WTC11 (cell line): ENCODE results near the gene YAF2. TPM values are rescaled to one million over a fixed set of nuclear protein-coding genes. Genes with fewer than 3 reads are reported as not detected.

Experiments
- ATAC-seq: fragments of 200-7000 bp; cut with Tn5 transposase; 2 replicates; pipeline ENCODE4 v1.10.0; 2021; ENCODE audit warnings: mild to moderate bottlenecking, moderate library complexity
- CTCF ChIA-PET: fragments of 300-600 bp; sonication (Branson Sonifier 250); formaldehyde crosslinking; loops from one replicate; lab custom pipeline; 2021; ENCODE audit warnings: antibody characterized with exemption; lab: Charles Lee
- POLR2A ChIA-PET: fragments of 350-600 bp; sonication (Branson Sonifier 250); formaldehyde crosslinking; loops from one replicate; lab custom pipeline; 2021; ENCODE audit warnings: antibody characterized with exemption; lab: Charles Lee
- DNase-seq: peaks from one replicate; pipeline ENCODE4 v3.0.0; 2021; ENCODE audit warnings: low spot score
- H3K27ac Mint-ChIP-seq: 2 replicates; pipeline ENCODE4 v1.8.0; 2021; ENCODE audit warnings: mixed read lengths
- H3K27me3 Mint-ChIP-seq: 2 replicates; pipeline ENCODE4 v1.8.0; 2021; ENCODE audit warnings: low read depth, mild to moderate bottlenecking, moderate library complexity, mixed read lengths
- H3K36me3 Mint-ChIP-seq: 2 replicates; pipeline ENCODE4 v1.8.0; 2021; ENCODE audit warnings: mixed read lengths
- H3K4me1 Mint-ChIP-seq: 2 replicates; pipeline ENCODE4 v1.8.0; 2022; ENCODE audit warnings: mixed read lengths
- H3K4me3 Mint-ChIP-seq: 2 replicates; pipeline ENCODE4 v1.8.0; 2021; ENCODE audit warnings: mild to moderate bottlenecking, moderate library complexity, mixed read lengths
- H3K9me3 Mint-ChIP-seq: 2 replicates; pipeline ENCODE4 v1.8.0; 2021; ENCODE audit warnings: mixed read lengths
- ARID4B ChIP-seq: sonication (generic); formaldehyde crosslinking; IDR thresholded peaks from 2 replicates; pipeline ENCODE4 v1.8.0; 2023; ENCODE audit warnings: missing genetic modification reagents, mild to moderate bottlenecking, borderline replicate concordance
- CREB1 ChIP-seq: sonication (generic); formaldehyde crosslinking; IDR thresholded peaks from 2 replicates; pipeline ENCODE4 v1.8.0; 2023; ENCODE audit warnings: mild to moderate bottlenecking, missing genetic modification reagents
- GABPB1 ChIP-seq: sonication (generic); formaldehyde crosslinking; IDR thresholded peaks from 2 replicates; pipeline ENCODE4 v1.8.1; 2023; ENCODE audit warnings: mild to moderate bottlenecking, missing genetic modification reagents
- GRHL2 ChIP-seq: fragments of 250-450 bp; sonication (Bioruptor Pico); IDR thresholded peaks from 2 replicates; pipeline ENCODE4 v1.8.0; 2022; ENCODE audit warnings: mild to moderate bottlenecking, moderate library complexity; ENCODE audit not compliant: insufficient replicate concordance, severe bottlenecking
- PREB ChIP-seq: sonication (generic); formaldehyde crosslinking; IDR thresholded peaks from 2 replicates; pipeline ENCODE4 v1.8.1; 2022; ENCODE audit warnings: mild to moderate bottlenecking, missing genetic modification reagents, moderate library complexity, borderline replicate concordance
- TP53 ChIP-seq: sonication (generic); formaldehyde crosslinking; IDR thresholded peaks from 2 replicates; pipeline ENCODE4 v1.8.1; 2023; ENCODE audit warnings: mild to moderate bottlenecking, missing genetic modification reagents
- ZNF281 ChIP-seq: sonication (generic); formaldehyde crosslinking; IDR thresholded peaks from 2 replicates; pipeline ENCODE4 v1.8.0; 2023; ENCODE audit warnings: mild to moderate bottlenecking, missing genetic modification reagents
- ZNF317 ChIP-seq: sonication (generic); formaldehyde crosslinking; IDR thresholded peaks from 2 replicates; pipeline ENCODE4 v1.8.1; 2023; ENCODE audit warnings: low read depth, mild to moderate bottlenecking, moderate library complexity, missing genetic modification reagents, borderline replicate concordance
- ZNF416 ChIP-seq: fragments of 250-450 bp; sonication (Bioruptor Pico); IDR thresholded peaks from 2 replicates; pipeline ENCODE4 v1.9.0; 2021; ENCODE audit warnings: mild to moderate bottlenecking, inconsistent platforms
- total RNA-seq: library from RNA; stranded (reverse); gene quantifications from 3 replicates; pipeline ENCODE4 v1.2.3, GENCODE V29; 2021
- TF ChIP-seq, protein P1 (sequence below): sonication (generic); formaldehyde crosslinking; IDR thresholded peaks from 2 replicates; pipeline ENCODE4 v1.8.1; 2022; ENCODE audit warnings: missing genetic modification reagents, borderline replicate concordance
- TF ChIP-seq, protein P2 (sequence below): sonication (generic); formaldehyde crosslinking; IDR thresholded peaks from 2 replicates; pipeline ENCODE4 v1.8.1; 2023; ENCODE audit warnings: mild to moderate bottlenecking, missing genetic modification reagents, moderate library complexity
- TF ChIP-seq, protein P3 (sequence below): sonication (generic); formaldehyde crosslinking; IDR thresholded peaks from 2 replicates; pipeline ENCODE4 v1.8.1; 2023; ENCODE audit warnings: mild to moderate bottlenecking, moderate library complexity, missing genetic modification reagents

The YAF2 gene
- total RNA-seq, 1 experiment from 2014 or later = 3.3 TPM

GRCh38 chr12:42145552-42146215 lies 92.4 kb downstream of the YAF2 start (continued):
- no peak for TF ChIP-seq ZNF281

- ATAC-seq (peak; percentile 7), DNase-seq (no peak)
- Mint-ChIP-seq H3K36me3 (no peaks in the 10 kb centered on the region), H3K4me3 (peak overlapping the region; percentile 65), H3K4me1 (peaks cover 31% of the 10 kb centered on the region), H3K9me3 (no peaks in the 10 kb centered on the region), H3K27me3 (peaks cover 10% of the 10 kb centered on the region), H3K27ac (peak overlapping the region; percentile 67)
- ChIA-PET CTCF (interaction anchor here (1.0 to 1.7 kb wide), 5 partner anchors 10 to 227 kb away, joined by 3 to 8 read pairs (median 4); no protein-coding TSS in a partner anchor), POLR2A (interaction anchor here (0.7 to 1.1 kb wide), 2 partner anchors 52 to 1664 kb away, joined by 3 to 6 read pairs; no protein-coding TSS in a partner anchor)
- TF ChIP-seq GABPB1 (CRISPR knock-in tag) (peak; percentile 0; the same call in 1 of the 2 replicates), ZNF317 (CRISPR knock-in tag) (no peak)
Measured at GRCh38 chr12:42145197-42145549, 92.9 kb downstream of the YAF2 start.

- Mint-ChIP-seq H3K9me3 (no peaks in the 10 kb centered on the region; the same call in 1 of the 2 replicates), H3K4me3 (peak within 1 kb of the TSS; percentile 91), H3K36me3 (no peaks in the 10 kb centered on the region), H3K27ac (peak within 1 kb of the TSS; percentile 73), H3K4me1 (peaks cover 31% of the 10 kb centered on the region), H3K27me3 (peaks cover 10% of the 10 kb centered on the region)
- ChIA-PET POLR2A (interaction anchor here (0.7 to 1.1 kb wide), 2 partner anchors 53 to 1664 kb away, joined by 3 to 6 read pairs; no protein-coding TSS in a partner anchor), CTCF (interaction anchor here (1.0 to 1.7 kb wide), 5 partner anchors 10 to 228 kb away, joined by 3 to 8 read pairs (median 4); no protein-coding TSS in a partner anchor)
- ATAC-seq = peak; percentile 91
- peak; percentile 88 for DNase-seq
- no peak for TF ChIP-seq GRHL2 (CRISPR knock-in tag)
- TF ChIP-seq TP53 (CRISPR knock-in tag) = peak; percentile 57; the same call in 1 of the 2 replicates
- TF ChIP-seq, protein P1, sequence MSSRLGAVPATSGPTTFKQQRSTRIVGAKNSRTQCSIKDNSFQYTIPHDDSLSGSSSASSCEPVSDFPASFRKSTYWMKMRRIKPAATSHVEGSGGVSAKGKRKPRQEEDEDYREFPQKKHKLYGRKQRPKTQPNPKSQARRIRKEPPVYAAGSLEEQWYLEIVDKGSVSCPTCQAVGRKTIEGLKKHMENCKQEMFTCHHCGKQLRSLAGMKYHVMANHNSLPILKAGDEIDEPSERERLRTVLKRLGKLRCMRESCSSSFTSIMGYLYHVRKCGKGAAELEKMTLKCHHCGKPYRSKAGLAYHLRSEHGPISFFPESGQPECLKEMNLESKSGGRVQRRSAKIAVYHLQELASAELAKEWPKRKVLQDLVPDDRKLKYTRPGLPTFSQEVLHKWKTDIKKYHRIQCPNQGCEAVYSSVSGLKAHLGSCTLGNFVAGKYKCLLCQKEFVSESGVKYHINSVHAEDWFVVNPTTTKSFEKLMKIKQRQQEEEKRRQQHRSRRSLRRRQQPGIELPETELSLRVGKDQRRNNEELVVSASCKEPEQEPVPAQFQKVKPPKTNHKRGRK (CRISPR knock-in tag) = no peak
- no peak; the same call in 1 of the 2 replicates for TF ChIP-seq ZNF281
- TF ChIP-seq CREB1 = no peak
- peak; percentile 92 for TF ChIP-seq ARID4B
- TF ChIP-seq ZNF416 = no peak
- TF ChIP-seq PREB = no peak
- TF ChIP-seq, protein P2, sequence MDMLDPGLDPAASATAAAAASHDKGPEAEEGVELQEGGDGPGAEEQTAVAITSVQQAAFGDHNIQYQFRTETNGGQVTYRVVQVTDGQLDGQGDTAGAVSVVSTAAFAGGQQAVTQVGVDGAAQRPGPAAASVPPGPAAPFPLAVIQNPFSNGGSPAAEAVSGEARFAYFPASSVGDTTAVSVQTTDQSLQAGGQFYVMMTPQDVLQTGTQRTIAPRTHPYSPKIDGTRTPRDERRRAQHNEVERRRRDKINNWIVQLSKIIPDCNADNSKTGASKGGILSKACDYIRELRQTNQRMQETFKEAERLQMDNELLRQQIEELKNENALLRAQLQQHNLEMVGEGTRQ (CRISPR knock-in tag) = no peak
- TF ChIP-seq, protein P3, sequence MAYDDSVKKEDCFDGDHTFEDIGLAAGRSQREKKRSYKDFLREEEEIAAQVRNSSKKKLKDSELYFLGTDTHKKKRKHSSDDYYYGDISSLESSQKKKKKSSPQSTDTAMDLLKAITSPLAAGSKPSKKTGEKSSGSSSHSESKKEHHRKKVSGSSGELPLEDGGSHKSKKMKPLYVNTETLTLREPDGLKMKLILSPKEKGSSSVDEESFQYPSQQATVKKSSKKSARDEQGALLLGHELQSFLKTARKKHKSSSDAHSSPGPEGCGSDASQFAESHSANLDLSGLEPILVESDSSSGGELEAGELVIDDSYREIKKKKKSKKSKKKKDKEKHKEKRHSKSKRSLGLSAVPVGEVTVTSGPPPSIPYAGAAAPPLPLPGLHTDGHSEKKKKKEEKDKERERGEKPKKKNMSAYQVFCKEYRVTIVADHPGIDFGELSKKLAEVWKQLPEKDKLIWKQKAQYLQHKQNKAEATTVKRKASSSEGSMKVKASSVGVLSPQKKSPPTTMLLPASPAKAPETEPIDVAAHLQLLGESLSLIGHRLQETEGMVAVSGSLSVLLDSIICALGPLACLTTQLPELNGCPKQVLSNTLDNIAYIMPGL = peak; percentile 93
Measured at GRCh38 chr12:42144408-42145196, 93.4 kb downstream of the YAF2 start, which contains the start of gene GXYLT1. Gene GXYLT1 (minus strand): TSS chr12:42144874. CDS start chr12:42144646, 228 bp downstream.
